Left cardiac atrium (tissue), 4 donors: ENCODE measurements around the gene CDCP1. TPM values are rescaled to one million over a fixed set of nuclear protein-coding genes. Genes with fewer than 3 reads are reported as not detected.
A peak's percentile ranks its signal among the peaks of the same experiment; 100 is the strongest.

Experiments
- ATAC-seq, 2 donors: fragments of 200-7000 bp; cut with Tn5 transposase; one replicate each; pipeline ENCODE4 v1.9.1; 2020; ENCODE audit warnings: mild to moderate bottlenecking in 2 of 2, moderate library complexity in 2 of 2
- DNase-seq: peaks from one replicate; pipeline ENCODE4 v3.0.0-alpha.2; 2020
- intact Hi-C, 2 donors: fragments of 100-400 bp; cut with DNase I; formaldehyde crosslinking; loops; one replicate each; pipeline versions ENCODE4 v1.14.1 to v1.15.1; 2022 to 2023
- total RNA-seq, 2 donors: library from RNA; stranded (reverse); fragmentation: NEBNext Ultra II Directional; extraction: Animal tissue kit (Norgen Biotek cat#: 25700); gene quantifications; one replicate each; pipeline ENCODE4 v1.2.1, GENCODE V29; 2021
- donor health status: DM: no; HTN: yes; CAD: no.
- donor health status: DM: no; HTN: yes; CAD: no; lungs with severe emphysema.
- donor health status: DM: yes; HTN: yes; CAD: no.
- donor health status: Dilated cardiomyopathy.

Gene CDCP1
- total RNA-seq, 2 donors from 2014 or later: 0.74 to 1.3 TPM

DNA sequence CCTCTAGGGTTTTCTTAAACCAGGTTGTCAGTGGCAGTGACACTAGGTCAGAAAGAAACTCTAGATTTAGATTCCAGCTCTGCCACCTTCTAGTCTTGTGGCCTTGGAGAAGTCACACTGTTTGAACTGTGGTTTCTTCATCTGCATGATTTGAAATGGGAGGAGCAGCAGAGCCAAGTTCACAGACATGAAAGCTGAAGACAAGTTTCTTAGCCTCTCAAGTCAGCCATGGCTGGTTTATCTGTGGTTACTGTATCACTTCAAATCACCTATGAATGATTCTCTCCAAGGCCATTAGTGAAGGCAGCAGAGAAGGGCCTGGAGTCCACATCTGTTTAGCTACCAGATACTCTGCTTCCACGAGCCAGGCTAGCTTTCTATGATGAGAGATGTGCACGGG is 104.5 kb downstream of the CDCP1 start:
- intact Hi-C loops: loop anchor here (5.0 to 10.0 kb wide), 2 partner anchors 453 to 456 kb away; no protein-coding TSS in a partner anchor
- ATAC-seq: no peak
- DNase-seq: no peak

GRCh38 chr3:45037720-45038455 is 108.3 kb downstream of the CDCP1 start:
- DNase-seq (peak; percentile 92), ATAC-seq (peak; percentile 73 to 77)
- intact Hi-C loops: loop anchor here in 1 of 2 donors (5.0 kb wide), 1 partner anchor 174 kb away; no protein-coding TSS in a partner anchor

- intact Hi-C loops: loop anchor here in 1 of 2 donors (5.0 kb wide), 1 partner anchor 177 kb away; no protein-coding TSS in a partner anchor
- ATAC-seq: peak; percentile 39 to 47
- DNase-seq: peak; percentile 36
These were observed 110.5 kb downstream of the CDCP1 start for GRCh38 chr3:45035441-45036301.

DNA sequence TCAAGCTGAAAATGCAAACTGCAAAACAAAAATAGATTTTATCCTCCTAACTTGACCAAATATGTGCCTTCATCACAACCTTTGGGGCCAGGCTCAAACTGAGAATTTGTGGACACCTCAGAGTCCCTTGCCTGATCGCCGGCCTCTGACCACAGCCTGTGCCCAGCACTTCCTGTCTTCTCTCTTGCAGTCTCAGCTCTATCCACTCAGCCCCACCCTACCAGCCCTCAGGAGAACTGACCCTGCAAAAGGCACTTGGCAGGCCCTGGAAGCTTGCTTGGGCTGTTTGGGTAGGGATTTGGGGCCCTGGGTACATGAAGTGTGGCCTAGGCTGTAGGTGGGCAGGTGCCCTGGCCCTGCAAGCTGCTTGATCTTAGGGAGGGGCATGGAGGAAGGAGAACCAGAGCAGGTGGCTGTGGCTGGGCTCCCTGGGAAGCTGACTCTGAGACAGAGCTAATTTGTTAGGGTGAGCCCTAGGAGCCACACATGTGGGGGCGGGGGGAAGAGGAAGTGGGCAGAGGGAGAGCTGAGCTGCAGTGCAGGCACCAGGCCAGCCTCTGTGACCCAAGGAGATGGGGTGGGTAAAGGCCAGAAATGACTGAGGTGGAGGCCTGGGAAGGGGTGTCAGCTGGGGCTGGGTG is 111.4 kb downstream of the CDCP1 start:
- peak; percentile 71 for DNase-seq
- ATAC-seq: peak; percentile 32 to 65
- intact Hi-C loops: loop anchor here in 1 of 2 donors (5.0 kb wide), 1 partner anchor 178 kb away; no protein-coding TSS in a partner anchor

GRCh38 chr3:45033791-45034190 is 112.4 kb downstream of the CDCP1 start:
- intact Hi-C loops: no loop called here
- ATAC-seq (no peak), DNase-seq (no peak)

Other genes starting within 250 kb of the CDCP1 start
- gene ZDHHC3, start 170.2 kb downstream of the CDCP1 start, total RNA-seq: 10 to 100 TPM; 42.7 to 45.5 TPM
- gene EXOSC7, start 170.1 kb downstream of the CDCP1 start, total RNA-seq: 10 to 100 TPM; 21.0 to 32.1 TPM
- gene CLEC3B, start 120.1 kb downstream of the CDCP1 start, total RNA-seq: 100 to 1,000 TPM; 107 to 132 TPM
- gene TMEM158, start 79.9 kb upstream of the CDCP1 start, total RNA-seq: under 1 TPM; 0.44 to 0.56 TPM
- gene LARS2, start 242.2 kb upstream of the CDCP1 start, total RNA-seq: 10 to 100 TPM; 13.5 to 14.4 TPM